ENCODE results near the gene RAP2C.

DNA sequence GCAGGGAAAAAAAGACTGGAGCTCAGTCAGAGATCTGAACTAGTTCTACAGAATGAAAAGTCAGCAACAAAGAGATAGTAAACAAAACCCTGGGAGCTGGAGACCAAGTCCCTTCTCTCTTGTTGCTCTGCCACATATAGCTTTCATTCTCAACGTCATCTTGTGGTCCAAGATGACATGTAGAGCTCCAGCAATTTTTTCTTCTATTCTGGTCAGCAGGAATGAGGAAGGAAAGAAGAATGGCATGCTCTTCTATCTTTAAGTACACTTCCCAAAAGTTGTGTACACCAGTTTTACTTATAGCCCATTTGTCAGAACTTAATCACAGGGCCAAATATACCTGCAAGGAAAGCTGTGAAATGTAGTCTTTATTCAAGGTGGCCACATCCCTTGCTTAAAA is 45.6 kb downstream of the RAP2C start:
- TF ChIP-seq, protein P1, sequence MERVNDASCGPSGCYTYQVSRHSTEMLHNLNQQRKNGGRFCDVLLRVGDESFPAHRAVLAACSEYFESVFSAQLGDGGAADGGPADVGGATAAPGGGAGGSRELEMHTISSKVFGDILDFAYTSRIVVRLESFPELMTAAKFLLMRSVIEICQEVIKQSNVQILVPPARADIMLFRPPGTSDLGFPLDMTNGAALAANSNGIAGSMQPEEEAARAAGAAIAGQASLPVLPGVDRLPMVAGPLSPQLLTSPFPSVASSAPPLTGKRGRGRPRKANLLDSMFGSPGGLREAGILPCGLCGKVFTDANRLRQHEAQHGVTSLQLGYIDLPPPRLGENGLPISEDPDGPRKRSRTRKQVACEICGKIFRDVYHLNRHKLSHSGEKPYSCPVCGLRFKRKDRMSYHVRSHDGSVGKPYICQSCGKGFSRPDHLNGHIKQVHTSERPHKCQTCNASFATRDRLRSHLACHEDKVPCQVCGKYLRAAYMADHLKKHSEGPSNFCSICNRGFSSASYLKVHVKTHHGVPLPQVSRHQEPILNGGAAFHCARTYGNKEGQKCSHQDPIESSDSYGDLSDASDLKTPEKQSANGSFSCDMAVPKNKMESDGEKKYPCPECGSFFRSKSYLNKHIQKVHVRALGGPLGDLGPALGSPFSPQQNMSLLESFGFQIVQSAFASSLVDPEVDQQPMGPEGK (CRISPR knock-in tag; IDR thresholded peaks at IDR 0.05; ENCODE audit: borderline replicate concordance) = no peak
- TF ChIP-seq ZNF565 (CRISPR knock-in tag; conservative IDR thresholded peaks at IDR 0.05; ENCODE audit: low read depth) (no peak), PPARA (CRISPR knock-in tag; IDR thresholded peaks at IDR 0.05; ENCODE audit: borderline replicate concordance) (no peak), CSDC2 (CRISPR knock-in tag; IDR thresholded peaks at IDR 0.05) (no peak), ZFP3 (CRISPR knock-in tag; IDR thresholded peaks at IDR 0.05) (no peak), CREB5 (CRISPR knock-in tag; IDR thresholded peaks at IDR 0.05; ENCODE audit: low read depth) (no peak), GLIS3 (CRISPR knock-in tag; IDR thresholded peaks at IDR 0.05) (no peak), ISL1 (CRISPR knock-in tag; IDR thresholded peaks at IDR 0.05) (no peak), ESRRG (CRISPR knock-in tag; IDR thresholded peaks at IDR 0.05) (no peak)
